Suprapubic skin (tissue), 4 donors: ENCODE data around the gene SOX30. TPM values are rescaled to one million over a fixed set of nuclear protein-coding genes. Genes with fewer than 3 reads are reported as not detected.
"Not testable (repeated sequence)": the region's sequence is repeated elsewhere in the genome, so short reads cannot be mapped to it uniquely, and the experiment has no call there.

ENCODE experiments used
- DNase-seq, 2 donors: peaks; one replicate each; pipeline ENCODE4 v3.0.0-alpha.2; 2019; ENCODE audit warnings: low spot score in 2 of 2
- H3K27ac ChIP-seq: fragments of 200-600 bp; sonication (generic); one replicate; pipeline ENCODE4 v1.5.1; 2019
- H3K27me3 ChIP-seq: fragments of 200-600 bp; sonication (generic); one replicate; pipeline ENCODE4 v1.5.1; 2019
- H3K36me3 ChIP-seq: fragments of 200-600 bp; sonication (generic); one replicate; pipeline ENCODE4 v1.5.1; 2019
- H3K4me1 ChIP-seq: fragments of 200-600 bp; sonication (generic); one replicate; pipeline ENCODE4 v1.5.1; 2019
- H3K4me3 ChIP-seq: fragments of 200-600 bp; sonication (generic); one replicate; pipeline ENCODE4 v1.5.1; 2019; ENCODE audit warnings: mild to moderate bottlenecking
- H3K9me3 ChIP-seq: fragments of 200-600 bp; sonication (generic); one replicate; pipeline ENCODE4 v1.5.1; 2019
- CTCF ChIP-seq, 2 donors: fragments of 200-600 bp in 1 of 2; fragments of 450-650 bp in 1 of 2; sonication (generic) in 1 of 2; IDR thresholded peaks; one replicate each; pipeline ENCODE4 v1.5.1; 2016 to 2019; ENCODE audit warnings: antibody characterized with exemption in 2 of 2, mild to moderate bottlenecking in 1 of 2, moderate library complexity in 1 of 2
- EP300 ChIP-seq: sonication (generic); formaldehyde crosslinking; IDR thresholded peaks from one replicate; pipeline ENCODE4 v1.6.1; 2017; ENCODE audit warnings: antibody characterized with exemption
- POLR2A ChIP-seq, 2 donors: fragments of 450-650 bp; IDR thresholded peaks; one replicate each; pipeline ENCODE4 v1.6.1; 2017; ENCODE audit warnings: antibody characterized with exemption in 2 of 2, mild to moderate bottlenecking in 2 of 2, moderate library complexity in 2 of 2
- POLR2AphosphoS5 ChIP-seq, 3 donors: sonication (generic); formaldehyde crosslinking; IDR thresholded peaks; one replicate each; pipeline ENCODE4 v1.6.1; 2017; ENCODE audit warnings: antibody characterized with exemption in 3 of 3
- WGBS: methylation state at CpG from one replicate; pipeline ENCODE4 v1.1.5; 2018; 5-methylcytosine and 5-hydroxymethylcytosine counted together
- total RNA-seq, 4 donors: library from RNA; depleted of rRNA; stranded (reverse); fragments of >200 nt; gene quantifications; one replicate each; pipeline ENCODE4 v1.1.0, GENCODE V29; 2016

The SOX30 gene
- total RNA-seq, 4 donors from 2014 or later, result not detected

GRCh38 chr5:157687198-157687554 lies 34.9 kb upstream of the SOX30 start:
- Histone ChIP-seq H3K9me3 (no peaks in the 10 kb centered on the region), H3K36me3 (no peaks in the 10 kb centered on the region), H3K27ac (no peak overlapping the region), H3K4me3 (no peak overlapping the region), H3K4me1 (no peaks in the 10 kb centered on the region), H3K27me3 (peaks cover 5% of the 10 kb centered on the region)
- no peak for DNase-seq
- WGBS, result 83% methylated on average over 1 of the region's 1 CpG
- TF ChIP-seq POLR2A (IDR thresholded peaks at IDR 0.05) (no peak), POLR2AphosphoS5 (IDR thresholded peaks at IDR 0.05) (no peak), EP300 (no peak), CTCF (IDR thresholded peaks at IDR 0.05) (no peak)

- not testable (repeated sequence) for H3K4me3 ChIP-seq, H3K4me1 ChIP-seq, H3K9me3 ChIP-seq, DNase-seq, H3K36me3 ChIP-seq, H3K27ac ChIP-seq, H3K27me3 ChIP-seq
- 93% methylated on average over 14 of the region's 14 CpGs for WGBS
These were observed 34.3 kb upstream of the SOX30 start for GRCh38 chr5:157686276-157687197.

GRCh38 chr5:157682257-157682656 lies 30.0 kb upstream of the SOX30 start:
- H3K27me3 ChIP-seq, result no peaks in the 10 kb centered on the region
- TF ChIP-seq POLR2AphosphoS5 (IDR thresholded peaks at IDR 0.05) (no peak), EP300 (no peak), POLR2A (IDR thresholded peaks at IDR 0.05) (no peak), CTCF (IDR thresholded peaks at IDR 0.05) (no peak)
- DNase-seq, result no peak
- no peaks in the 10 kb centered on the region for H3K4me1 ChIP-seq
- no peak overlapping the region for H3K27ac ChIP-seq
- no peaks in the 10 kb centered on the region for H3K36me3 ChIP-seq
- 45% methylated on average over 3 of the region's 3 CpGs for WGBS
- H3K9me3 ChIP-seq, result no peaks in the 10 kb centered on the region
- no peak overlapping the region for H3K4me3 ChIP-seq

GRCh38 chr5:157681048-157681447 lies 28.8 kb upstream of the SOX30 start:
- Histone ChIP-seq H3K4me1 (no peaks in the 10 kb centered on the region), H3K27me3 (no peaks in the 10 kb centered on the region), H3K27ac (no peak overlapping the region), H3K9me3 (no peaks in the 10 kb centered on the region), H3K4me3 (no peak overlapping the region), H3K36me3 (no peaks in the 10 kb centered on the region)
- 76% methylated on average over 4 of the region's 4 CpGs for WGBS
- no peak for TF ChIP-seq POLR2A (IDR thresholded peaks at IDR 0.05)
- TF ChIP-seq CTCF (IDR thresholded peaks at IDR 0.05), result no peak
- no peak for TF ChIP-seq EP300
- TF ChIP-seq POLR2AphosphoS5 (IDR thresholded peaks at IDR 0.05), result no peak
- DNase-seq, result no peak

DNA sequence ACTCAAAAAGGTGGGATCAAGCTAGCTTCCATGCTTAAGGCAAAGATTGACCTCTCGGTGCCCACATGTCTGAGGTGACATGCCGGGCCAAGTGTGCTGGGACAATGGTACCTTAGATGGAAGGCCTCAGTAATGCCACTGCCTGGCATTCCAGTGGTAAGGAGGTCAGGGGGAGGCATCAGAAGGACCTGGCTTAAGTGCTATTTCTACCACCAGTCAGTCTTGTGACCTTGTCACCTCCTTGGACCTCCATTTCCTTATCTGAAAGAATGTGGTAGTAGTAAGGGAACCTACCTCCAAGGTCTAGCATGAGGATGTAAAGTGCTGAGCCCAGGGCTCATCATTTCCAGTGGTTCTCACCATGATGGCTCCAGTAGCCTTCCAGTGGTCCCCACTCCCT lies 28.0 kb upstream of the SOX30 start:
- Histone ChIP-seq H3K9me3 (no peaks in the 10 kb centered on the region), H3K4me1 (no peaks in the 10 kb centered on the region), H3K36me3 (no peaks in the 10 kb centered on the region), H3K4me3 (no peak overlapping the region), H3K27me3 (no peaks in the 10 kb centered on the region), H3K27ac (no peak overlapping the region)
- TF ChIP-seq EP300 (no peak), CTCF (IDR thresholded peaks at IDR 0.05) (no peak), POLR2AphosphoS5 (IDR thresholded peaks at IDR 0.05) (no peak), POLR2A (IDR thresholded peaks at IDR 0.05) (no peak)
- DNase-seq, result no peak
- WGBS, result 100% methylated on average over 2 of the region's 2 CpGs
